Measurements from ENCODE around the gene CACNG4. TPM values are rescaled to one million over a fixed set of nuclear protein-coding genes. Genes with fewer than 3 reads are reported as not detected.

Gene CACNG4
- total RNA-seq, 1 experiment from 2014 or later, result 6.3 TPM

DNA sequence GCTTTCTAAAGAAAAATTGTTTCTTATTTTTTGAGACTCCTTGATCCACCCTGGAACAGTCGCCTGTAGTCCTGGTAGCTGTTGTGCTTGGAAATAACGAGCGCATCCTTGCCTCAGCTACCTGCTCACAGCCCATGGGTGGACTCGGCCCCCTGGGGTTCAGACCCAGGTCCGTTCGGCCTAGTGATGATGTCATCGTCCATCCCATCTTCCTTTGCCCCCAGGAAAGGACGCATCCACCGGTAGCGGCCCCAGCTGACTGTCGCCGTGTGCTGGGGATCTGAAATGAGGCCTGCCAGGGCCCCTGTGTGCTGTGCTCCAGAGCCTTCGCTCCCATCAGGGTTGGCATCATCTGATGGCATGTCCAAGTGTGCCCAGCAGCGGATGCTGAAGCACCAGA lies 67.9 kb downstream of the CACNG4 start:
- Mint-ChIP-seq H3K36me3 (ENCODE audit: insufficient read depth in 1 of 3, low read depth in 3 of 3) (peaks cover 0 to 3% (median 0%) of the 10 kb centered on the region in 3 experiments; a peak in 1 of 7 replicates), H3K4me3 (no peak overlapping the region), H3K27me3 (ENCODE audit: low read depth) (peaks cover 2% of the 10 kb centered on the region), H3K27ac (no peak overlapping the region), H3K9me3 (peaks cover 0 to 2% of the 10 kb centered on the region in 2 experiments; a peak in 2 of 5 replicates), H3K4me1 (no peaks in the 10 kb centered on the region)
- no peaks in the 10 kb centered on the region for H3K27me3 ChIP-seq (ENCODE audit: insufficient read depth, low read length)
- H3K4ac ChIP-seq (ENCODE audit: low read depth, low read length), result no peak overlapping the region
- no peak overlapping the region for H2BK15ac ChIP-seq (ENCODE audit: low read depth, low read length)
- no peaks in the 10 kb centered on the region for H3K9me3 ChIP-seq (ENCODE audit: control insufficient read depth, low read depth, low read length)
- H3K27ac ChIP-seq (ENCODE audit: insufficient read length, low read depth, low read length), result no peak overlapping the region
- no peak overlapping the region for H2BK5ac ChIP-seq (ENCODE audit: insufficient read length, low read length)
- H3K9ac ChIP-seq (ENCODE audit: extremely low read depth, insufficient read length, low read length), result no peak overlapping the region
- no peak overlapping the region for H2BK120ac ChIP-seq (ENCODE audit: low read depth, low read length, poor library complexity, severe bottlenecking)
- H4K5ac ChIP-seq (ENCODE audit: insufficient read length, low read depth, low read length), result no peak overlapping the region
- H2AK5ac ChIP-seq (ENCODE audit: insufficient read length, low read length), result no peak overlapping the region
- no peak overlapping the region for H4K8ac ChIP-seq (replicated peaks; ENCODE audit: insufficient read length, low read depth, low read length)
- no peak overlapping the region for H3K4me2 ChIP-seq (ENCODE audit: insufficient read depth, insufficient read length, low read length)
- no peaks in the 10 kb centered on the region for H3K4me1 ChIP-seq (ENCODE audit: insufficient read depth, low read length)
- no peaks in the 10 kb centered on the region for H4K20me1 ChIP-seq (ENCODE audit: control insufficient read depth, insufficient read depth, insufficient read length)
- H3K14ac ChIP-seq (ENCODE audit: insufficient read depth, low read length), result no peak overlapping the region
- no peak overlapping the region for H3K56ac ChIP-seq (ENCODE audit: insufficient read length, low read depth, low read length)
- no peak overlapping the region for H4K91ac ChIP-seq (ENCODE audit: insufficient read length, low read depth, low read length)
- no CpG with 5 or more reads among the region's 14 CpGs for WGBS (ENCODE audit: extremely low coverage, insufficient read length, low lambda C conversion rate)
- no peak overlapping the region for H3K23ac ChIP-seq (ENCODE audit: insufficient read length, low read depth, low read length)
- no peaks in the 10 kb centered on the region for H3K79me2 ChIP-seq (ENCODE audit: insufficient read depth, low read length)
- H2AFZ ChIP-seq (ENCODE audit: low read length), result no peak overlapping the region
- H2BK20ac ChIP-seq (ENCODE audit: low read depth, low read length, poor library complexity, severe bottlenecking), result no peak overlapping the region
- no peak overlapping the region for H3K18ac ChIP-seq (ENCODE audit: insufficient read length, low read depth, low read length)
- DNase-seq, result no peak
- TF ChIP-seq, protein P1, sequence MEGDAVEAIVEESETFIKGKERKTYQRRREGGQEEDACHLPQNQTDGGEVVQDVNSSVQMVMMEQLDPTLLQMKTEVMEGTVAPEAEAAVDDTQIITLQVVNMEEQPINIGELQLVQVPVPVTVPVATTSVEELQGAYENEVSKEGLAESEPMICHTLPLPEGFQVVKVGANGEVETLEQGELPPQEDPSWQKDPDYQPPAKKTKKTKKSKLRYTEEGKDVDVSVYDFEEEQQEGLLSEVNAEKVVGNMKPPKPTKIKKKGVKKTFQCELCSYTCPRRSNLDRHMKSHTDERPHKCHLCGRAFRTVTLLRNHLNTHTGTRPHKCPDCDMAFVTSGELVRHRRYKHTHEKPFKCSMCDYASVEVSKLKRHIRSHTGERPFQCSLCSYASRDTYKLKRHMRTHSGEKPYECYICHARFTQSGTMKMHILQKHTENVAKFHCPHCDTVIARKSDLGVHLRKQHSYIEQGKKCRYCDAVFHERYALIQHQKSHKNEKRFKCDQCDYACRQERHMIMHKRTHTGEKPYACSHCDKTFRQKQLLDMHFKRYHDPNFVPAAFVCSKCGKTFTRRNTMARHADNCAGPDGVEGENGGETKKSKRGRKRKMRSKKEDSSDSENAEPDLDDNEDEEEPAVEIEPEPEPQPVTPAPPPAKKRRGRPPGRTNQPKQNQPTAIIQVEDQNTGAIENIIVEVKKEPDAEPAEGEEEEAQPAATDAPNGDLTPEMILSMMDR (conservative IDR thresholded peaks at IDR 0.05), result no peak
- H2BK12ac ChIP-seq (ENCODE audit: insufficient read length, low read depth, low read length), result no peak overlapping the region
- H3T11ph ChIP-seq (ENCODE audit: low read length), result no peak overlapping the region
- H3K79me1 ChIP-seq (ENCODE audit: insufficient read depth, low read depth, low read length, poor library complexity, severe bottlenecking), result no peaks in the 10 kb centered on the region
- no peaks in the 10 kb centered on the region for H3K23me2 ChIP-seq (ENCODE audit: insufficient read length, low read depth, low read length, poor library complexity, severe bottlenecking)

All from H9 (cell line).